HG02571 (cell line): Measurements from ENCODE around the gene NRSN2.
"Not testable (repeated sequence)": the region's sequence is repeated elsewhere in the genome, so short reads cannot be mapped to it uniquely, and the experiment has no call there.

ENCODE experiments used
- ATAC-seq: cut with Tn5 transposase; IDR thresholded peaks from one replicate; pipeline ENCODE4 v1.9.1; 2021; ENCODE audit warnings: mild to moderate bottlenecking, moderate library complexity; ENCODE audit not compliant: unreplicated experiment

The NRSN2 gene

GRCh38 chr20:325045-325888, 21.6 kb upstream of the NRSN2 start, which contains the start of gene SOX12:
SOX12 (plus strand) TSS chr20:325552; CDS start chr20:325925, 373 bp downstream.
- peak; percentile 75 for ATAC-seq

- ATAC-seq = no peak
Measured at GRCh38 chr20:325889-326644, 20.8 kb upstream of the NRSN2 start.

GRCh38 chr20:326645-327185, 20.2 kb upstream of the NRSN2 start:
- no peak for ATAC-seq

- no peak for ATAC-seq
Measured at GRCh38 chr20:327186-328026, 19.5 kb upstream of the NRSN2 start.

- ATAC-seq = no peak
Measured at GRCh38 chr20:328027-328974, 18.6 kb upstream of the NRSN2 start.

- no peak for ATAC-seq
Measured at GRCh38 chr20:328975-329695, 17.8 kb upstream of the NRSN2 start.

- ATAC-seq = no peak
Measured at GRCh38 chr20:329851-330232, 17.1 kb upstream of the NRSN2 start.

GRCh38 chr20:330233-331149, 16.4 kb upstream of the NRSN2 start:
- ATAC-seq = peak; percentile 41

GRCh38 chr20:334578-334977, 12.3 kb upstream of the NRSN2 start:
- ATAC-seq = no peak

- not testable (repeated sequence) for ATAC-seq
Measured at GRCh38 chr20:336040-336439, 10.9 kb upstream of the NRSN2 start.

- ATAC-seq = no peak
Measured at GRCh38 chr20:341682-342081, 5.2 kb upstream of the NRSN2 start.

GRCh38 chr20:343107-343506, 3.8 kb upstream of the NRSN2 start:
- ATAC-seq = no peak

- ATAC-seq = no peak
Measured at GRCh38 chr20:346033-346639, 775 bp upstream of the NRSN2 start.

GRCh38 chr20:347317-347639, 367 bp downstream of the NRSN2 start:
- ATAC-seq = no peak

- ATAC-seq = peak; percentile 72
Measured at GRCh38 chr20:347640-348484, 951 bp downstream of the NRSN2 start.

- no peak for ATAC-seq
Measured at GRCh38 chr20:348972-349841, 2.3 kb downstream of the NRSN2 start.
